GM19324 (cell line): ENCODE measurements around the gene MAPT.

Source experiments
- ATAC-seq: cut with Tn5 transposase; IDR thresholded peaks from one replicate; pipeline ENCODE4 v1.9.1; 2021; ENCODE audit warnings: mild to moderate bottlenecking, moderate library complexity; ENCODE audit not compliant: unreplicated experiment, low FRiP score

The MAPT gene

DNA sequence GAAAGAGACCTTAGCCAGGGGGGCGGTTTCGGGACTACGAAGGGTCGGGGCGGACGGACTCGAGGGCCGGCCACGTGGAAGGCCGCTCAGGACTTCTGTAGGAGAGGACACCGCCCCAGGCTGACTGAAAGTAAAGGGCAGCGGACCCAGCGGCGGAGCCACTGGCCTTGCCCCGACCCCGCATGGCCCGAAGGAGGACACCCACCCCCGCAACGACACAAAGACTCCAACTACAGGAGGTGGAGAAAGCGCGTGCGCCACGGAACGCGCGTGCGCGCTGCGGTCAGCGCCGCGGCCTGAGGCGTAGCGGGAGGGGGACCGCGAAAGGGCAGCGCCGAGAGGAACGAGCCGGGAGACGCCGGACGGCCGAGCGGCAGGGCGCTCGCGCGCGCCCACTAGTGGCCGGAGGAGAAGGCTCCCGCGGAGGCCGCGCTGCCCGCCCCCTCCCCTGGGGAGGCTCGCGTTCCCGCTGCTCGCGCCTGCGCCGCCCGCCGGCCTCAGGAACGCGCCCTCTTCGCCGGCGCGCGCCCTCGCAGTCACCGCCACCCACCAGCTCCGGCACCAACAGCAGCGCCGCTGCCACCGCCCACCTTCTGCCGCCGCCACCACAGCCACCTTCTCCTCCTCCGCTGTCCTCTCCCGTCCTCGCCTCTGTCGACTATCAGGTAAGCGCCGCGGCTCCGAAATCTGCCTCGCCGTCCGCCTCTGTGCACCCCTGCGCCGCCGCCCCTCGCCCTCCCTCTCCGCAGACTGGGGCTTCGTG, at the start of gene MAPT:
Gene MAPT (plus strand): TSS at position 533 of the 763 bp plus-strand sequence. CDS start 67,784 bp downstream, outside the sequence.
- ATAC-seq = peak; percentile 48

DNA sequence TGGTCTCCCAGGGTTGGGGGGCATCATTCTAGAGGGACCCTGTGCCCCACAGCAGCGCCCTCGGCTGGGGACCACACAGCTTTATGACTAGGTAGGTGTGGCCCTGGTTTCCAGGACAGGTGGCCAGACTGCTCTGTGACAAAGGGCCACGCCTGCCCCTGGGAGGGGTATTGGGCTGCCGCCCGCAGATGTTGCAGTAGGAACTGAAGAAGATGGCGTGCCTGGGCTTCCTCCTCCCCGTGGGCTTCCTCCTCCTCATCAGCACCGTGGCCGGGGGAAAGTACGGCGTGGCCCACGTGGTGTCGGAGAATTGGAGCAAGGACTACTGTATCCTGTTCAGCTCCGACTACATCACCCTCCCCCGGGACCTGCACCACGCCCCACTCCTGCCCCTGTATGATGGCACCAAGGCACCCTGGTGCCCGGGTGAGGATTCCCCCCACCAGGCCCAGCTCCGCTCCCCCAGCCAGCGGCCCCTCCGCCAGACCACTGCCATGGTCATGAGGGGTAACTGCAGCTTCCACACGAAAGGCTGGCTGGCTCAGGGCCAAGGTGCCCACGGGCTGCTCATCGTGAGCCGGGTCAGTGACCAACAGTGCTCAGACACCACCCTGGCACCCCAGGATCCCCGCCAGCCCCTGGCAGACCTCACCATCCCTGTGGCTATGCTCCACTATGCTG, 49.5 kb upstream of the MAPT start, which contains the start of gene SPPL2C:
Gene SPPL2C (plus strand): TSS at position 187 of the 681 bp plus-strand sequence. CDS start 26 bp downstream, at position 213.
- no peak for ATAC-seq

DNA sequence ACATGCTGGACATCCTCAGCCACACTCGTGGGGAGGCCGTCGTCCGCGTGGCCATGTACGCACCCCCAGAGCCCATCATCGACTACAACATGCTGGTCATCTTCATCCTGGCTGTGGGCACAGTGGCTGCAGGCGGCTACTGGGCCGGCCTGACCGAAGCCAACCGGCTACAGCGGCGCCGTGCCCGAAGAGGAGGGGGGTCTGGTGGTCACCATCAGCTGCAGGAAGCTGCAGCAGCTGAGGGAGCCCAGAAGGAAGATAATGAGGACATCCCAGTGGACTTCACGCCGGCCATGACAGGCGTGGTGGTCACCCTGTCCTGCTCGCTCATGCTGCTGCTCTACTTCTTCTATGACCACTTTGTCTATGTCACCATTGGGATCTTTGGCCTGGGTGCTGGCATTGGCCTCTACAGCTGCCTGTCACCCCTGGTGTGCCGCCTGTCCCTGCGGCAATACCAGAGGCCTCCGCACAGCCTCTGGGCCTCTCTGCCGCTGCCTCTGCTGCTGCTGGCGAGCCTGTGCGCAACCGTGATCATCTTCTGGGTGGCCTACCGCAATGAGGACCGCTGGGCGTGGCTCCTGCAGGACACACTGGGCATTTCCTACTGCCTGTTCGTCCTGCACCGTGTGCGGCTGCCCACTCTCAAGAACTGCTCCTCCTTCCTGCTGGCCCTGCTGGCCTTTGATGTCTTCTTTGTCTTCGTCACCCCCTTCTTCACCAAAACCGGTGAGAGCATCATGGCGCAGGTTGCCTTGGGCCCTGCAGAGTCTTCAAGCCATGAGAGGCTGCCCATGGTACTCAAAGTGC, 48.8 kb upstream of the MAPT start:
- no peak for ATAC-seq

DNA sequence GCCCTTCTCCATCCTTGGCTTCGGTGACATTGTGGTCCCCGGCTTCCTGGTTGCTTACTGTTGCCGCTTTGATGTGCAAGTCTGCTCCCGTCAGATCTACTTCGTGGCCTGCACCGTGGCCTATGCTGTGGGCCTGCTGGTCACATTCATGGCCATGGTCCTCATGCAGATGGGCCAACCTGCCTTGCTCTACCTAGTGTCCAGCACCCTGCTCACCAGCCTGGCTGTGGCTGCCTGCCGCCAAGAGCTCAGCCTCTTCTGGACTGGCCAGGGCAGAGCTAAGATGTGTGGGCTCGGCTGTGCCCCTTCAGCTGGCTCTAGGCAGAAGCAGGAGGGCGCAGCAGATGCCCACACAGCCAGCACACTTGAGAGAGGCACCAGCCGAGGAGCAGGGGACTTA, 48.1 kb upstream of the MAPT start:
- ATAC-seq = no peak

DNA sequence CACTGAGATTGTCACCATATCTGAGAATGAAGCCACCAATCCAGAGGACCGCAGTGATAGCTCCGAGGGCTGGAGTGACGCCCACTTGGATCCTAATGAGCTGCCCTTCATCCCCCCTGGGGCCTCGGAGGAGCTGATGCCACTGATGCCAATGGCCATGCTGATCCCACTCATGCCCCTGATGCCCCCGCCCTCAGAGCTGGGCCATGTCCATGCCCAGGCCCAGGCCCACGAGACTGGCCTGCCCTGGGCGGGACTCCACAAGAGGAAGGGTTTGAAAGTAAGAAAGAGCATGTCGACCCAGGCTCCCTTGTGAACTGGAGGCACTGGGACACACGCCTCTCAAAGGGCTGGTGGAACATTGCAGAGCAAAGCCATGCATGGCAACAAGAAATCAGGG, 47.7 kb upstream of the MAPT start:
- no peak for ATAC-seq

DNA sequence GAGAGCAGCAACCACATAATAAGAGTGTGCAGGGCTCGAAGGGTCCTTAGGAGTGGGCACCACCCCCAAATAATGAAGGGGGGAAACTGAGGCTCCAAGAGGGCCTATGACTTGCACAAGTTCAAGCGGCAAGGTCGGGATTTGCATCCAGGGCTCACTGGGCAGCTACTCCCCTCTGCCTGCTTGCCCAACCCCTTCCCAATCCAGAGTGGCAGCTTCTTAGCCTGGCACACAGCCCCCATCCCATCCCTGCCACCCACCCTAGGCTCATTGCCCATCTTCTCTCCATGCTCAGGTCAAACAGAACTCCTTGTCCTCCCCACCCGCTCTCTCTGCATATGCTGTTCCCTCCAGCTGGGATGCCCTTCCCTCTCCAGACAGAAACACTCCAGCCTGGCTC, 47.3 kb upstream of the MAPT start:
- no peak for ATAC-seq

DNA sequence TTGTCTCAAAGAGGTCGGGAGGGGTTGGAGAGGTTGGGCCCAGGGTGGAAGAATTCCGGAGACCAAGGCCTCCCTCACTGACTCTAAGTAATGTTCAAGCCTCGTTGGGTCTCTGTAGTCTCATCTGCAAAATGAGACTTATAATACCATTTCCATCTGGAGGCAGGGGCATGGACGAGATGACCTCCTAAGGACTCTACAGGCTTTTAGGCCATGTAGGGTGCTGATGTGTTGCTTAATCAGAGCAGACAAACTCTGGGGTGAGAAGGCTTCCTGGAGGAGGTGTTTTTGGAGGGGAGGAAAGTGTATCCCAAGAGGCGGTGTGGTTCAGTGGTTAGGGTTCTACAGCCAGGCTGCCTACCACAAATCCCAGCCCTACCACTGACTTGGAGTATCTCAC, 46.6 kb upstream of the MAPT start:
- ATAC-seq = no peak

DNA sequence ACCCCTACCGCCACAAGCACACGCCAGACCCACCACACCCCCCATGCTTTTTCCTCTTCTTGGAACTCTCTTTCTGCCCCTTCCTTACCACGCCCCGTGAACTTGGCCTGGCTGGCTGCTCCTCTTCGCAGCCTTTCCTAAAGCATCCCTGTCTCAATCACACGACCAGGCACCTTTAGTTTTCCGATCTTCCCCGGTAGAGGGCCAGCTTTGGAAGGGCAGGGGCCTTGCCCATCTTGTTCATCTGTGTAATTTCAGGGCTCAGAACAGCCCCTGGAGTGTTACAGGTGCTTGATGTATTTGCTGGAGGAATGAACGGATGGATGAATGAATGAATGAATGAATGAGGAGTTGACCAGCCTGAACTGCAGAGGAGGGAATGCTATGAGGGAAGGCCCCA, 45.9 kb upstream of the MAPT start:
- no peak for ATAC-seq

DNA sequence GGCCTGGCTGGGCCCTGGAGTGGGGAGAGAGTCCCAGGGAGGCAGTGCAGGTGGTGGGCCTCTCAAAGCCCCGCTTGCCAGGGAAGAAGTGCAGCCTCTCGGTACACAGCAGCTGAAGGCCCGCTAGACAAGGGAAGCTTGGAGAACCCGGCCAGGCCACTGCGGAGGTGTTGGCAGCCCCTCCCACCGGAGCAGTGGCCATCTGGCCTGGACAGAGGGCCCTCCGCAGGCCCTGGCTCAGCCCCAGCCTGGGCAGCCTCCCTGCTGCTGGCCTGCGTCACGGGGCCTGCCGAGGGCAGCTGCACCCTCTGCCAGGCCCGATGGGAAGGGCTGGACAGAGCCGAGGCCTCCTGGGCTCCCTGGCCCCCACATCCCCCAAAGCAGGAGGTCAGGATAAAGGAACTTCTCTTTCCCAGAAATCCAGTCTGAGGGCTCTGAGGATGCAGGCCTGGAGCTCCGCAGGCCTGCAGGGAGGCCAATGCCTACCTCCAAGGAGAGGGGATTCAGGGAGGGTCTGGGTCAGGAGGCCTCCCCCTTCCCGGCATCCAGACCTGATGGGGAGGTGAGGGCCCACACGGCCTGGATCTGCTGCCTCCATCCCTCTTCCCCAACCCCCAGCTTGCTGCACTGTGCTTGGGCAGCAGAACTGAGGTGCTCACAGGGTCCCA, 45.4 kb upstream of the MAPT start:
- no peak for ATAC-seq

DNA sequence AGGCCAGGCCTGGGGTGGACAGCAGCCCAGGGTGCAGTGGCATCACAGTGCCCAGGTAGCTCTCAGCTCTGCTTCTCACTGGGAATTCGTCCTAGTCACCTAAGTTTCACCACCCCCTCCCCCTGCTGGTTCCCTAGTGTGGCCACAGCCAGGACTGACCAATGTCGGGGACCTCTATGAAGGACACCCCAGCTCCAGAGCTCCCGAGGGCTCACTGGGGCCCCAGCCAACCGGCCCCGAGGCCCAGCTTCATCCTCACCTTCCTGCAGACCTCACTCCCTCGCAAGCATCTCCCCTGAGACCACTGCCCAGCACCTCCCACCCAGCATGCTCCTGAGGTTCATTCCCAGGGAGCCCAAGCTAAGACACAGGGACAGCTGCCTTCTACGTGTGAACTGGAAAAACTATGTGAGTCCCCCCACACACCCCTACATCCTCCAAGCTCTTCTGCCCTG, 44.8 kb upstream of the MAPT start:
- no peak for ATAC-seq

DNA sequence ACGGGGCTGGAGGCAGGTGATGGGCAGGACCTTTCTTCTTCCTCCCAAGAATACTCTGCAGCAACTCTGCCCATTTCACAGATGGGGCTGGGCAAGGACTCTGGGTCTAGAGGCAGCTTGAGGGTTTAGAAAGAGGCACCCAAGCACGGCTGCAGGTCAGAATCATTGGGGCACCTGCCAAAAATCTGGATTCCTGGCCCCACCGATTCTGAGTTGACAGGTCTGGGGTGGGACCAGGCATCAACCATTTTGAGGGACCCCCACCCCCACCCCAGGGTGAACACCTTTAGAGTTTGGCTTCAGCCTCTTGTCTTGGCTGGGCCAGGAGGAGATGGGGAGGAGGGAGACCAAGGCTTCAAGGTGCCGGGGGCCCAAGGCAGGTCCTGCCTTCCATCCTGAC, 44.3 kb upstream of the MAPT start:
- no peak for ATAC-seq

DNA sequence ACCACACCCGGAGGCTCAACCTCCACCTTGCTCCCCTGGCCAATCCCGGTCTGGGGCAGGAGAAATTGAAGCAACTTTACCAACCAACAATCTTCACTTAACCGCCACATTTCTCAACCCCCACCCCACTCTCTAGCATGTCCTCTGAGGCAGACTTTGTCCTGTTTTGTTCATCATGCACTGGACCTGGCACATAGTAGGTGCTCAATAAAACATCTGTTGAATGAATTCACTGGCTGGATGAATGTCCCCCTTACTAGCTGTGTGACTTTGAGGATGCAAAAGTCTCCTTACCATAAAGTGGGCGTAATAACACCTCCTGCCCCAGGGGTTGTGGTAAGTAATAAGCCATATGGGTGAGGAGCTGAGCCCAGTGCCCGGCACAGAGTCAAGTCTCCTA, 43.9 kb upstream of the MAPT start:
- ATAC-seq = no peak

DNA sequence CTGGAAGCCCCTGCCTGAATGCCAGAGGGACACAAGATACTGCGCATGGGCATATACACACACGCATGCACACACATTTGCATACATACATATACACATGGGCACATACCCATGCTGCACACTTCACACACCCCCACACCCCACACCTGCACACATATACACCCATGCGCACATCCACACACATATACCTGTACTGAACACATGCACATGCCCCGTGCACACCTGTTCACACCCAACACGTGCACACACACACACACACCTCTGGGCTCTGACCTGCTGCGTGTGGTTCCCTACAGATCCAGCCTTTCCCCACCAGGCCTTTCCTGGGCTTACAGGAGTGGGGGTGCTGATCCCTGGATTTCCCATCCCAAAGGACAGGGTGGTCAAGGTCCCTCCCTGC, 43.3 kb upstream of the MAPT start:
- ATAC-seq = no peak

DNA sequence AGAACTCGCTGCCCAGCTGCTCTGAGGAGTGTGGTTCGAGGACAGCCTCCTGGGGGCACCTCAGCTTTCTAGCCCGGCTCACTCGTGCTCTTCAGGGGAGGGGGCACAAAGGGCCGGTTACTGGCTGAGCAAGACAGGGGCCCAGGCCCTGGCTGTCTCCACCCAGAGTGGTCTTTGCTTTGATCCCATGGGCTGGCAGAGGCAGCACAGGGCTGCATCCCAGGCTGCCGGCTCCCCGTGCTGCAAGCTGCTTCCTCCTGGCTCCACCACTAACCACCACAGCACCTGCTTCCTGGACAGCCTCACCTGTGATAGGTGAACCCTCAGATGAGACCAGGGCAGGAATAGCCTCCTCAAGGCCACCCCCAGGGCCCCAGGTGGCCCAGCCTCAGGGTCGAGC, 42.9 kb upstream of the MAPT start:
- no peak for ATAC-seq

DNA sequence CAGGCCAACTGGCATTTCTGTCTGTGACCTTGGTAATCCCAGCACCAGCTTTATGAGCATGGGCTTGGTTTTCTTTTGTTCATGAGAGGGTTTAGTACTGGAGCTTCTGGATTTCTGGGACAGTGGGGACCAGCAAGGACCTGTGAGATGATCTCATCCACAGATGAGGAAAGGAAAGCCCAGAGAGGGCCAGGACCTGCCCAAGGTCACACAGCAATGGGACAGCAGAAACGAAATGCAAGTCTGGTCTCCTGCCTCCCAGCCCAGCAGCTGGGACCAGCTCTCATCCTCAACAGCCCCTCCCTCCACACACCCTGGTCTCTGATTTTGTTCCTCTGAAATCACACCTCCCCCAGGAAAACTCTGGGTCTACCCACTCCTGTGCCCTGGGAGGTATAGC, 42.5 kb upstream of the MAPT start:
- ATAC-seq = no peak

DNA sequence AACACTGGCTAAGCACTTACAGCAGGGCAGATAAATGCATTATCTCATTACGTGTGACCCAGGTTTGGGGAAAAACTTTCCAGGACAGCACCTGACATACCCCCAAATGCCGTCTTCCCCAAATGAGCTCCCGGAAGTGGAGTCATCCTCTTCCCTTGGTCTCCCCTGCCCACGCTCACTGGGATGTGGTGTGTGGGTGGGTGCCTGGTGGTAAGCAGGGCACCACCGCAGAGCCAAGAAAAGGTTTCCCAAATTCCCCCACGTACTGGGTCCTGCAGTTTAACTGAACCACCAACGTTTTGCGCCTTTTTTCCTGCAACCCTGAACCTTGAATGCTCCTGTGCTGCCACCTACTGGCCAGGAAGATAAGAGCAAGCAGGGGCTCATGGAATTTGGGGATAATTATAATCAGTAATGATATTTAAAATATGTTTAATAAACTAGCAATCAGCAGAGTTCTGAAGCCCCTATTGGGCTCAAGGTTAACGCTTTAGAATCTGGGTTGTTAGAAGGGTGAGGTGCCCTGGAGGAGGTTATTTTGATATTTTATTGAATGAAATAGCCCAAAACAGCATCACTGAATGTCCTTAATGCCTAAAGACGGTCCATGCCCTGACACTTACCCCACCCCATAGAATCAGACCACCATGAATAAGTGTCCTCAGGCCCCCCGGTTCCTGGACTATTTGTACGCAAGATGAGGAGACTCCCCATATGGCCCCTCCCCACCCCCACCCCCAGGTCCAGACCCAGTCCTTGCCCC, 41.6 kb upstream of the MAPT start:
- no peak for ATAC-seq

DNA sequence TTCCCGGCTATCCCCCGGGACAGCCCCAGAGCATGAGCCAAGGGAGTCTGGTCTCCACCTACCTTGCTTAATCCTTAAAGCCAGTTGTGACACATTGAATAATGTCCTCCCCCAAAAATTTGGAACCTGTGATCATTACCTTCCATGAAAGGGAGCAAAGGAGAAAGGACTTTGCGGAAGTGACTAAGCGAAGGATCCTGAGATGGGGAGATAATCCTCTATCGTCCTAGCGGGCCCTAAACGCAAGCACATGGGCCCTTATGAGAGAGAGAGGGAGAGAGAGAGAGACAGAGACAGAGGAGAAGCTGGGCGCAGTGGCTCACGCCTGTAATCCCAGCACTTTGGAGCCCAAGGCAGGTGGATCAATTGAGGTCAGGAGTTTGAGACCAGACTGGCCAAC, 40.1 kb upstream of the MAPT start:
- ATAC-seq = no peak

DNA sequence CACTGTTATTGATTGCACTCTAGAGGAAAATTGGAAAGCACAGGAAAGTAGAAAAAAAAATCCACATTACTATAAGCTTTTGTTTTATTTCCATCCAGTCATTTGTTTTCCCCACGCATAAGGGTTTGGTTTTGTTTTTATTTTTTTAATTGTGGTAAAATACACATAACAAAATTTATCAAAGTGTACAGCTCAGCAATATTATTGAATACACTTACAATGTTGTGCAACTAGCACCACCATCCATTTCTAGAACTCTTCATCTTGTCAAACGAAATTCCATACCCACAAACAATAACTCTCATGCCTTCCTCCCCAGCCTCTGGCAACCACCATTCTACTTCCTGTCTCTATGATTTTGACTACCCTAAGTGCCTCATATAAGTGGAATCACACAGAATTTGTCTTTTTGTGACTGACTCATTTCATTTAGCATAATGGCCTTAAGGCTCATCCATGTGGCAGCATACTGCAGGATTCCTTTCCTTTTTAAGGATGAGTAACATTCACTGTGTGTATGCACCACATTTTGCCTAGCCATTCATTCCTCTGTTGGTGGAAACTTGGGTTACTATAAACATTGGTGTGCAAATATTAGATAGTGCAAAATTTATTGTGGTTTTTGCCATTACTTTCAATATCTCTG, 38.5 kb upstream of the MAPT start:
- ATAC-seq = no peak

DNA sequence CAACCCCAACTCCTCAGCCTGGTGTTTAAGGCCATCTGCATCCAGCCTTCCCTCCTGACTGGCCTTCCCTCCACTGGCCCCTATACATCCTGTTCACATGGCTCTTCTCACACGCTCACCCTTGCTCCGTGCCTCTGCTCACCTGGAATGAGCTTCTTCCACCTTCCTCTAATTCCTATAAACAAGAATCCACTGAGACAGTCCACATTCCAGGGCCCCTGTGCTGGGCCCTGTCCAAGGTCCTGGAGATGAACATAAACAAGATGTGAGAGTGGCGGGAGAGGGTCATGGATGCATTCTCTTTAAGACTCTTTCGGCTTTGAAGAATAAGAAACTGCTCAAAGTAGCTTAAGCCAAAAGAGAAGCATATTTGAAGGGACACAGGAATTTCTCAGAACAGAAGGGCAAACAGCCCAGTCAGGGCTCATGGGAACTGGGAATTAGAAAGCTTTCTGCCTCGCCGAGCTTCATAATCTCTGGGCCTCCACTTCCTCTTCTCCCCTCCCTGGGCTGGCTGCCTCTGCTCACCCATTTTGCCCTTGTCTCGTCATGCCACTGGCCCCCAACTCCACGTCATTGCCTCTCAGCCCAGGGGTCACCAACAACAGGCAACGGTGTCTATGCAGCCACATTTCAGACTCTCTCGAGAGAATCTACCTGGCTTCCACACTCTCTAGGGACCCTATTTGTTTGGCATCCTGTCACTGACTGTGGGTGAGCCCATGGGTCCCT, 36.2 kb upstream of the MAPT start:
- ATAC-seq = no peak
